Neural cell (in vitro differentiated cells): ENCODE data around the gene RPP25.

Experiments
- EP300 ChIP-seq: fragments of 450-650 bp; conservative IDR thresholded peaks from 2 replicates; pipeline ENCODE4 v1.6.1; 2014; ENCODE audit warnings: antibody characterized with exemption, mild to moderate bottlenecking, moderate library complexity; ENCODE audit not compliant: poor library complexity, severe bottlenecking
- EZH2 ChIP-seq: fragments of 200-600, 300-800 bp; shearing (Covaris generic), sonication (generic); IDR thresholded peaks from 2 replicates; pipeline ENCODE4 v1.6.1; 2014; ENCODE audit warnings: antibody characterized with exemption, low read length, borderline replicate concordance, mild to moderate bottlenecking; ENCODE audit not compliant: insufficient read depth, poor library complexity, severe bottlenecking
- MXI1 ChIP-seq: fragments of 450-650 bp; conservative IDR thresholded peaks from 2 replicates; pipeline ENCODE4 v1.6.1; 2014; ENCODE audit warnings: antibody characterized with exemption, mild to moderate bottlenecking; ENCODE audit not compliant: poor library complexity, severe bottlenecking
- SMC3 ChIP-seq: fragments of 450-650 bp; conservative IDR thresholded peaks from 2 replicates; pipeline ENCODE4 v1.6.1; 2014; ENCODE audit warnings: antibody characterized with exemption, mild to moderate bottlenecking, moderate library complexity; ENCODE audit not compliant: poor library complexity
- TAF1 ChIP-seq: IDR thresholded peaks from 2 replicates; pipeline ENCODE4 v1.6.1; 2012; ENCODE audit warnings: low read depth
- TF ChIP-seq, protein P1 (sequence below): fragments of 450-650 bp; IDR thresholded peaks from 2 replicates; pipeline ENCODE4 v1.5.1; 2014; ENCODE audit warnings: antibody characterized with exemption, mild to moderate bottlenecking, moderate library complexity; ENCODE audit not compliant: poor library complexity, severe bottlenecking

DNA sequence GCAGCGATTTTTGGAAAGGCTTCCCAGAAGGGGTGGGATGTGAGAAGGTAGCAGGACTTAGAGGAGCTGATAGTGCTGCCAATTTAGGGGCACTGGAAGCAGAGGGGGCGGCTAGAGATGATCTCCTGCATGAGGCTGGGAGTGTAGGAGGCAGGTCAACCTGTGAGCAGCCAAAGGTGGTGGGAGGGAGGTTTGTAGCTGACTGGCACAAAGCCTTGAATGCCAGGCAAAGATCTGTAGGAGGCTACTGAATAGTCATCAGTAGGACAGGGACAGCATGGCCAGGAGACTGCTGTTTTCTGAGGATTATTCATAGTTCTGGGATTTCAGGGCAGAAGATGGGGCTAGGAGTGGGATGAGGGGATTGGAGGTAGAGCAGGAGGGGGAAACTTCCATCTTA lies 41.0 kb upstream of the RPP25 start:
- TF ChIP-seq, protein P1, sequence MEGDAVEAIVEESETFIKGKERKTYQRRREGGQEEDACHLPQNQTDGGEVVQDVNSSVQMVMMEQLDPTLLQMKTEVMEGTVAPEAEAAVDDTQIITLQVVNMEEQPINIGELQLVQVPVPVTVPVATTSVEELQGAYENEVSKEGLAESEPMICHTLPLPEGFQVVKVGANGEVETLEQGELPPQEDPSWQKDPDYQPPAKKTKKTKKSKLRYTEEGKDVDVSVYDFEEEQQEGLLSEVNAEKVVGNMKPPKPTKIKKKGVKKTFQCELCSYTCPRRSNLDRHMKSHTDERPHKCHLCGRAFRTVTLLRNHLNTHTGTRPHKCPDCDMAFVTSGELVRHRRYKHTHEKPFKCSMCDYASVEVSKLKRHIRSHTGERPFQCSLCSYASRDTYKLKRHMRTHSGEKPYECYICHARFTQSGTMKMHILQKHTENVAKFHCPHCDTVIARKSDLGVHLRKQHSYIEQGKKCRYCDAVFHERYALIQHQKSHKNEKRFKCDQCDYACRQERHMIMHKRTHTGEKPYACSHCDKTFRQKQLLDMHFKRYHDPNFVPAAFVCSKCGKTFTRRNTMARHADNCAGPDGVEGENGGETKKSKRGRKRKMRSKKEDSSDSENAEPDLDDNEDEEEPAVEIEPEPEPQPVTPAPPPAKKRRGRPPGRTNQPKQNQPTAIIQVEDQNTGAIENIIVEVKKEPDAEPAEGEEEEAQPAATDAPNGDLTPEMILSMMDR: no peak
- TF ChIP-seq EZH2 (no peak), TAF1 (no peak), MXI1 (no peak), EP300 (no peak), SMC3 (no peak)
